ENCODE measurements around the gene UBE2U.
"Not testable (repeated sequence)": the region's sequence is repeated elsewhere in the genome, so short reads cannot be mapped to it uniquely, and the experiment has no call there.

UBE2U gene

DNA sequence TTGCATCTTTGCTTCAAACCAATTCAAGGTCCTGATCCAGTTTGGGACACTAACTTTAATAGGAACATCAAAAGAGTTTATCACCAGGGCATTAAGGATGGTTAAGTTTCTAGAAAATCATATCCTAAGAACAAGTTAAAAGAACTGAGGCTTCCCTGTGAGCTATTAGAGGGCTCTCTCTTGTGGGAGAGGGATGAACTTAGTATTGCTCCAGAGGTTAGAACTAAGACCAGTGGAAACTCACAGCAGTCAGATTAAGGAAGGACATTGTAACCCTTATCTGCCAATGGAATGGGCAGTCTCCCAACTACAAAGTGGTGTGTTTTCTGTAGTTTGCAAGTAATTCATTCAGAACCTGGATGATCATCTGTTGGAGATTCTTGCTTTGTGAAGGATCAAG lies 36.8 kb downstream of the UBE2U start:
- DNase-seq (ENCODE audit: low spot score) = no peak

DNA sequence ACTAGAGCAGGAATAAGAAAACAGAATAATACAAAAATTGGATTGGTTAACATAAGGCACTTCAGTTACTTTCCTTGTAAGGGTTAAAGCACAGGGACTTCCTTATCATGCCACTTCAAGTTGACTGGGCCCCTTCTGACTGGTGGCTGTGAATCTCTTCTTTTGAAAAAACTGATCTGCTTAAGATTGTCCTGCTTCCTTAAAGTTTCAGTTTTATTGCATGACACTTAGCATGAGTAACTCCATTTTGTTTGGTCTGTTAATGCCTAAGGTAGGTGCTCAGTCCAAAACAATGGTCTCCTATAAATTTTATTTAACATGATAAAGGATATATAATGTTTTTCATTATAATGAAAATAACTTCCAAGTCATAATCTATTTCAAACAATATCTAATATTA lies 37.6 kb downstream of the UBE2U start:
- DNase-seq (ENCODE audit: low spot score) = no peak

- DNase-seq (ENCODE audit: low spot score) = peak; percentile 73
Observed at GRCh38 chr1:64242895-64243756, 39.7 kb downstream of the UBE2U start.

- no peak for DNase-seq (ENCODE audit: low spot score)
Observed at GRCh38 chr1:64243757-64244080, 40.3 kb downstream of the UBE2U start.

GRCh38 chr1:64245495-64245894 lies 42.1 kb downstream of the UBE2U start:
- DNase-seq (ENCODE audit: low spot score) = no peak

GRCh38 chr1:64246294-64246917 lies 43.0 kb downstream of the UBE2U start:
- peak; percentile 64 for DNase-seq (ENCODE audit: low spot score)

DNA sequence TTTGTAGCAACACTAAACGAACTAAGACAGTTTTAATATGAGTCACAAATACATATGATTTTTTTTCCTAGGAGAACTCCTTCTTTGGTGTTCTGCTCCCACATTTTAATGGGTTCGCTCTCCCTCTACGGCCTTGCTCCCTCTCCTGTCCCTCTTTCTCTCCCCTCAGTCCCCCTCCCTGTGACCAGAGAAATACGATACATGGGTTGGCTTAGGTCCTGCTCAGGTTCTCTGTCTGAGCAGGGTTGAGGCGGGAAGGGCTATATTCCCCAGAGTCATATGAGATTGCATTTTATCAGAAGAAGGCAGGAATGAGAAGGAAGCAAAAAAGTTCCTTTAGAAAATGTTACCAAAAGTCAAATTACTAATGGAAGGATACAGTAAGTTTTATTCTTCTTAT lies 44.6 kb downstream of the UBE2U start:
- no peak for DNase-seq (ENCODE audit: low spot score)

DNA sequence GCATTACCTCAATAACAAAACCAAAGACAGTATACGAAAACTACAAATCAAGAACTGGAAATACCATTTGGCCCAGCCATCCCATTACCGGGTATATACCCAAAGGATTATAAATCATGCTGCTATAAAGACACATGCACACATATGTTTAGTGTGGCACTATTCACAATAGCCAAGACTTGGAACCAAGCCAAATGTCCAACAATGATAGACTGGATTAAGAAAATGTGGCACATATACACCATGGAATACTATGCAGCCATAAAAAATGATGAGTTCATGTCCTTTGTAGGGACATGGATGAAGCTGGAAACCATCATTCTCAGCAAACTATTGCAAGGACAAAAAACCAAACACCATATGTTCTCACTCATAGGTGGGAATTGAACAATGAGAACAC lies 47.0 kb downstream of the UBE2U start:
- not testable (repeated sequence) for DNase-seq (ENCODE audit: low spot score)

DNA sequence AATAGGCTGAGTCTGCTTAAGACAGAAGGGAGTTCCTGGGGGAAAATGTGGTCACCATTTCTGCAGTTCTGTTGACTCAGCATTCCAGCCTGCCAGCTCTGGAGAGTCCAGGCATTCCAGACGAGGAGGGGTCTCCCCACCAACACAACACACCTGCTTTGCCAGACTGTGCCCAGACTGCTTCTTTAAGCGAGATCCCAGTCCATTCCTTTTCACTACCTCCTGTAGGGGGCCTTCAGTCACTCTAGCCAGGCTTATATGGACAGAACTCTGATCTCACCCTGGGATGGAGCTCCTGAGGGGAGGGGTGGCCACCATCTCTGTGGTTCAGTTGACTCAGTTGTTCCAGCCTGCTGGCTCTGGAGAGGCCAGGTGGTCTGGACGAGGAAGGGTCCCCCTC lies 48.5 kb downstream of the UBE2U start:
- DNase-seq (ENCODE audit: low spot score) = no peak

GRCh38 chr1:64257233-64257632 lies 53.8 kb downstream of the UBE2U start:
- not testable (repeated sequence) for DNase-seq (ENCODE audit: low spot score)

- DNase-seq (ENCODE audit: low spot score) = not testable (repeated sequence)
Observed at GRCh38 chr1:64258444-64258843, 55.0 kb downstream of the UBE2U start.

GRCh38 chr1:64263335-64263734 lies 59.9 kb downstream of the UBE2U start:
- DNase-seq (ENCODE audit: low spot score) = no peak

DNA sequence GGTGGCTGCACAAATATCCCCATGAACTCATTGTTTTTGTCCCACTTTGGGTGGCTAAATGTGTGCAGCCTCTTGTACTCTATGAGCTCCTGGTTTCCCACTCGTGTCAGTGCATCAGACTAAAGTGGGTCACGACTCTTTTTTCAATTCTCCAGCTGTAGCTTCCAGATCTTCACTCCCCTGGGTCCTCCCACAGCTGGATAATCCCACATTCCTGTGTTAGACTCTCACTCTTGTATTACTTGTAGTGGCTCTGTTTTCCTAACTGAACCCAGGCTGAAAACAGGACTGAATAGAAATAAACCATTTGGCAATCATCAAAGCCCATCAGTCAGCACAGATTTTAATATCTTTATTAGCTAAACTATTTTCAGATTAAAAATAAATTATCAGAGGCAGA lies 60.4 kb downstream of the UBE2U start:
- DNase-seq (ENCODE audit: low spot score) = no peak

GRCh38 chr1:64265141-64265540 lies 61.7 kb downstream of the UBE2U start:
- no peak for DNase-seq (ENCODE audit: low spot score)

GRCh38 chr1:64266991-64267390 lies 63.6 kb downstream of the UBE2U start:
- no peak for DNase-seq (ENCODE audit: low spot score)

GRCh38 chr1:64268653-64269557 lies 65.5 kb downstream of the UBE2U start:
- peak; percentile 84 for DNase-seq (ENCODE audit: low spot score)

GRCh38 chr1:64269558-64269884 lies 66.1 kb downstream of the UBE2U start:
- DNase-seq (ENCODE audit: low spot score) = no peak

DNA sequence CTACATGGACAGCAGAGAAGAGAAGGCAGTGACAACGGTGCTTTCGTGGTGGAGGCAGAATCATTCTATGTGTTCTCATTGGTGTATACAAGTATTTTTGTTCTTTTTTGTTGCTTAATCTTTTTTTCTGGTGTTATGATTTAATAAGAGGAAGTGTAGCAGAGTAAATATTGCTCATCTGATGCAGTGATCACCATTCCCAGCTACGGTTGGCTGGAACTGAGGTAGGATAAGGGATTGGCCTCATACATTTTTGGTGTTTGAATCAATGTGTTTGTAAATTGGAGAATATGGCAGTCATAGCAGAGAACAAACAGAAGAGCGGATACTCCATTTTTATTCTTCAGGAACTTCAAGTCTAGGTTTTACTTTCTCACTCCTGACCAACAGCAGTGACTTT lies 76.6 kb downstream of the UBE2U start:
- DNase-seq (ENCODE audit: low spot score) = no peak

- peak; percentile 37 for DNase-seq (ENCODE audit: low spot score)
Observed at GRCh38 chr1:64282351-64282750, 78.9 kb downstream of the UBE2U start.

DNA sequence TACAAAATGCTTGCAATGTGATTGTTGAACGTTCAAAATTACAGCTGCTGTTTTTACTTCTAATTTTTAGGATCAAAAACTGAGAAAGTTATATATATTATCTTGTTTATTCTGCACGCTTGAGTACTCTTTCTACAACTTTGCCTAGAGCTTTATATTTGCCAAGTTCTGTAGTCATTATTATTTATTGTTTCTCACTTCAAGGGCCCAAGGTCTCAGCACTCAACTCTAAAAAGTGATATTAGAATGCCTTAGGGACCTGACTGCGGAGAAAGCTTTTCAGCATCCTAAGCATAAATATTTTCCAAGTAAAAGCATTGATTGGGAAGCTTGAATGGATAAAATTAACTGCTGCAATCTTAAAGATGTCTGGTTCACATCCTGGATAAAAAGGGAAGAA lies 83.6 kb downstream of the UBE2U start:
- DNase-seq (ENCODE audit: low spot score) = no peak

GRCh38 chr1:64290420-64290819 lies 87.0 kb downstream of the UBE2U start:
- no peak for DNase-seq (ENCODE audit: low spot score)

GRCh38 chr1:64291931-64292330 lies 88.5 kb downstream of the UBE2U start:
- no peak for DNase-seq (ENCODE audit: low spot score)

DNA sequence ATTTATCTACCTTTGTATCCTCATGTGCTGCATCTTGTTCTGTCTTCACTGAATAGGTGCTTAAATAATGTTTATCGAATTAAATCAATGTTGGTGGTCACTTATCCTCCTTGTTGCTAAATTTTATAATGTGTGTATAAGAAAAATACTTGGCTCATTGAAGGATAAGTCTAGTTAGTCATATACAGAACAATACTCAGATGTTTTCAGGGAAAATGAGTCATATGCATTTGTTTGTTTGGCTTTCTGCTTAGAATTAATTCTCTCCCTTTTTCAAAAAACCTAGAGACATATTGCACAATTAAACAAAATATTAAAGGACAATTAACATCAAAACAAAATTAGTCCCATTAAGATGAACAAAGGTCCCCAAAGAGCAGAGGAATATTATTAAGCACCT lies 89.0 kb downstream of the UBE2U start:
- DNase-seq (ENCODE audit: low spot score) = no peak
